DMS53 (cell line): ENCODE measurements around the gene GTF2H3.

Experiments used
- DNase-seq: peaks from one replicate; lab custom pipeline; 2025; lab: John Stamatoyannopoulos, UW

Gene GTF2H3

DNA sequence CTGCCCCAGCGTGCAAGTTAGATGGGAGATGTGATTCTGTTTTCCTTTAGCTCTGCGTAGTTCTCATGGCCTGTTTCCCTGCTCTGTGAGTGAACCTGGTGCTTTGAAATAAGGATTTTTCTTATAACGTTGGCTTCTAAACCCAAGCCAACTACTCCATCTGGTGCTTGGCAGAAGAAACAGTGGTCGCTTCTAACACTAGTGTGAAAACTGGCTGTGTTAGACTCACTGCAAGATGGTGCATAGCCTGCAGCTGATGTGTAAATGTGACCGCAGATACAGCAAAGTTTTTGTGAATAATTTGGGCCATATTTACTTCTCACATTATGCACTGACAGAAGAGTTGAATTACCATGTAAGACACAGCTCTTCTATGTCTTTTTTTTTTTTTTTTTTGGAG, 12.2 kb downstream of the GTF2H3 start:
- DNase-seq: no peak

DNA sequence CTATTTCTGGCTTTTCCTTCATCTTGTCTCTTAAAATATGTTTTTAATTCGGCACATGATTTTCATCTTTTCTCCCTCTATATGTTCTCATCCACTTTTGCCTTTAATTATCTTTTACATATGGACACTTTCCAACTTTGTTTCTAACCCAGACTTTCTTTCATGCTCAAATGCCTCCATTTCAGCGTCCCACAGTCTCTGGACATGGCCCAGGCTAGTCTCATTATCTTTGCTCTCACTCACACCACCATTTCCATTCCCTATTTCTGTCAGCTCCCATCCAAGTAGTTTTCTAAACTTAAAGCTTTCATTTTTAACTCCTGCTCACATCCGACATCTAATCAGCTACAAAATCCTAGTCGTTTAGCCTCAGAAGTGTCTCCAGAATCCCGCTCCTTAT, 14.8 kb downstream of the GTF2H3 start:
- no peak for DNase-seq

DNA sequence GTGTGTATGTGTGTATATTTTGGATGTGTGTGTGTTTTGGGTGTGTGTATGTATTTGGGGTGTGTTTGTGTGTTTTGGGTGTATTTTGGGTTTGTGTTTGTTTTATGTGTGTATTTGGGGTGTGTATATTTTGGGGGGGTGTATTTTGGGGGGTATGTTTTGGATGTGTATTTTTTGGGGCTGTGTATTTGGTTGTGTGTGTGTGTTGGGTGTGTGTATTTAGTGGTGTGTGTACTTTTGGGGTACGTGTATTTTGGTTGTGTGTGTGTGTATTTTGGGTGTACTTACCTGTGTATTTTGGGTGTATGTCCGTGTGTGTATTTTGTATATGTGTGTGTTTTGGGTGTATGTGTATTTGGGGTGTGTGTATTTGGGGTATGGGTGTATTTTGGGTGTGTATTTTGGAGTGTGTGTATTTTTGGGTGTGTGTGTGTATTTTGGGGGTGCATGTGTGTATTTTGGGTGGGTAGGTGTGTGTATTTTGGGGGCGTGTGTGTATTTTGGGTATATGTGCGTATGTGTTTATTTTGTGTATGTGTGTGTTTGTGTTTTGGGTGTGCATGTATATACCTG, 20.6 kb downstream of the GTF2H3 start:
- DNase-seq: no peak

DNA sequence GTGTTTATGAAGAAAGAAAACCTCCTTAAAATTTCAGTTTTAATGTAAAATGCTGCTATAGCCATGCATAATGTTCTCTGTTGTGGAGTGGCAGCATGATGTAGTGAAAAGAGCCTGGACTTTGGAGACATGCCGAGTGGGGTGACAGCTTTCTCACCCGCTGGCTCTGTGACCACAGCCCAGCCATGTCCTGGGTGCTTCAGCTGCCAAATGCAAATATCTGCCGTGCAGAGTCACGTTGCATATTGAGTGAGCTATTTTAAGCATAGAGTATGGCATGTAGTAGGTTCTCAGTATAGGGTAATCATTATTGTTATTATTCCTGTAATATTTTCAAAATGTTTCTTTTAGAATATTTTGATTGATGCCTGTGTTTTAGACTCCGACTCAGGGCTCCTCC, 21.8 kb downstream of the GTF2H3 start:
- DNase-seq: no peak

DNA sequence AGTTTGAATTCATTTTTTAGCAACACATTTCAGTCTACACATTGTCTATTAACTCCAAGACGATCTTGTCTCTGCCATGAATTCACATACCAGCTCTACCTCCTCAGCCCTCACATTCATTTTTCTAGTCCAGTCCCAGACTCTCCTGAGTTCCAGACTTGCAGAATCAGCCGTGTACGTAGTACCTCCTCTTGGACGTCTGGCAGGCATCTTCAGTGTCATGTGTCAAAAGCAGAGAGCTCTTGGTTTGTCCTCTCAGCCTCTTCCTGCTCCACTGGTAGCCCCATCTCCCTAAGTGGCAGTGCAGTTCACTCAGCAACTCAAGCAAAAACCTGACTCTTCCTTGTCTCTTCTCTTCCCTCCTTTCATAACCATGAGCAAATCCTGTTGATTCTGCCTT, 22.8 kb downstream of the GTF2H3 start:
- DNase-seq: no peak

DNA sequence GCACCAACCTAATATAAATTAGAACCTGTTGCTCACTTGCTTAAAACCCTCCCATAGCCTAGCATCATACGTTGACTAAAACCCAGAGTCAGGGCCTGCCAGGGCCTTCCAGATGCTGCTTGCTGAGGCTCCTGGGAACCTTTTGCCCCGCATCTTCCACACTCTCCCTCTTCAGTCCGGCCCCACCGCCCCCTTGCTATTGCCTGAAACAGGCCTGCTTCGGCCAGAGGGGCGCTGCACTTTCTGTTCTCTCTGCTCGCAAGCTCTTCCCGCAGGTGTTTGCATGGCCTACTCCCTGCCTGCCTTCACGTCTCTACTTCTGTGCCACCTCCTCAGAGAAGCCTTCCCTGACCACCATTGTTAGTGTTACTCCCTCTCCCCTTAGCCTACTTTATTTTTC, 23.6 kb downstream of the GTF2H3 start:
- DNase-seq: no peak

DNA sequence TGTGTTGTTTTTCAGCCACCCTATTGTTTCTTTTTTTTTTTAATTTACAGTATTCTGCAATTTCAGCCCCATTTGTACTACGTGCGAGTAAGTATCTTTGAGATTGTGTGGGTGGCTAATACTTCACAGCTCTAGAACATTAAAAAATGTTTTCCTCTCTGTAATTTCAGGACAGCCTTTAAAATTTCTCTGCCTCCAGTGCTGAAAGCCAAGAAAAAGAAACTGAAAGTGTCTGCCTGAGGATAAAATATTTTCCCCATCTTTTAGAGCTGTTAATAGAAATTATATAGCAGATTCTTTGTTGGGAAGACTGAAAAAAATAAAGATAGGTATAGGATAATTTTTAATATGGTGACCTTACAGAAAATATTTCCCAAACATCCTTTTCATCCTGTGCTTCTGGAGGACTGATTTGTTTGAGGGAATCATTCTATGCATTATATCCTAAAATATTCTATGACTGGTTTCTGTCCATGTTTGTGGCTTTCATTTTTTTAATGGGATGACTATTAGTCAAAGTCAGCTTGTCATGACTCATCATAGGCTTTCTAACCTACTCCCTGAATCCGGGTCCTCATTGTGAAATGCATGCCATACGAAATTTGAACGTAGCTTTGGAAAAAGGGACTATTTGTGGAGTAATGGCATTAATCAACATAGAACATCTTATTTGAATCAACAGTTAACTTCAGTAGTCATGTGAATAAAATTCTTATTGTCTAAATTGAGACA, 26.5 kb downstream of the GTF2H3 start:
- no peak for DNase-seq

DNA sequence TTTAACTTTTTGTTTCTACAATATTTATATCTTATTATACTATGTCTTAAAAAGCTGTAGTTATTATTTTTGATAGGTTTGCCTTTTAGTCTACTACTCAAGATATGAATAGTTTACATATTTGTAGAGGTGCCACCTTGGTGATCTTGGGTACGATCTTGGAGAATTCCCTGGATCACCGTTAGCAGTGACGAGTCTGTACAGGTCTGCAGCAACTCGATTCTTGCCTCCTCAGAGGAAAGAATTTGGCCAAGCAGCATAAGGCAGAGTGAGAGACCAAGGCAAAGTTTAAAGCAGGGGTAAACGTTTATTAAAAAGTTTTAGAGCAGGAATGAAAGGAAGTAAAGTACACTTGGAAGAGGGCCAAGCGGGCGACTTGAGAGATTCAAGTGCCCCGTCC, 34.1 kb downstream of the GTF2H3 start:
- DNase-seq: no peak

DNA sequence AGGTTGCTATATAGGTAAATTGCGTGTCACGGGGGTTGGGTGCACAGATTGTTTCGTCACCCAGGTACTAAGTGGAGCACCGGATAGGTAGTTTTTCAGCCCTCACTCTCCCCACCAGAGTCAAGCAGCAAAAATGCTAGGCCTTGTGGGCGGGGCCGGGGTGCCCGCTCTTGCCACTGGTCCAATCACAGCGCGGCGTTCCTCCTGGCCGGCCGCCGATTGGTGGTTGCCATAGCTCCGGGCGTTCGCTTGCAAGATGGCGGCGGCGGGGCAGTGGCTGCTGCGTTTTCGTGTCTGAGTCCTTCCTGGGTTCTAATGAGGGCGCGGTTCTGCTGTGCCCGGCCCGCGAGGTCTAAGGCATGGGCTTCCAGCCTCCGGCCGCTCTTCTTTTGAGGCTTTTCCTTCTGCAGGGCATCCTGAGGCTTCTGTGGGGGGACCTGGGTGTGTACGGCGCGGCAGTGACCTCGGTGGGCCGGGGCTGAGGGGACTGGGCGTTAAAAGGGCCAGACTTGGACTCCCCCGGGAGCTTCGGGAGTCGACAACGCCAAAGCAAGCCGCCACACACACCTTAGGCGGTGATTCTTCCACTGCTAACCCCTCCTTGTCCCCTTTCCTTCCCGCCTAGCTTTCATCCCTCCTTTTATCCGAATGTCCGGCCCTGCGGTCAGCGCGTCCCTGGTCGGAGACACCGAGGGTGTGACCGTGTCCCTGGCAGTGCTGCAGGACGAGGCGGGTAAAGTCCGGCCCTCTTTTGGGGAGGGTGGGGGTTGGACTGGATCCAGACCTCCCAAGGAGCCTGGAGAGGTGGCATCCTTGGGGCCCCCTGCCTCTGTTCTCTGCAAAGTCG, 37.5 kb downstream of the GTF2H3 start, which contains the start of gene TCTN2:
Gene TCTN2 (plus strand): TSS at position 232 of the 847 bp plus-strand sequence. CDS start 128 bp downstream, at position 360.
- DNase-seq: peak; percentile 96

DNA sequence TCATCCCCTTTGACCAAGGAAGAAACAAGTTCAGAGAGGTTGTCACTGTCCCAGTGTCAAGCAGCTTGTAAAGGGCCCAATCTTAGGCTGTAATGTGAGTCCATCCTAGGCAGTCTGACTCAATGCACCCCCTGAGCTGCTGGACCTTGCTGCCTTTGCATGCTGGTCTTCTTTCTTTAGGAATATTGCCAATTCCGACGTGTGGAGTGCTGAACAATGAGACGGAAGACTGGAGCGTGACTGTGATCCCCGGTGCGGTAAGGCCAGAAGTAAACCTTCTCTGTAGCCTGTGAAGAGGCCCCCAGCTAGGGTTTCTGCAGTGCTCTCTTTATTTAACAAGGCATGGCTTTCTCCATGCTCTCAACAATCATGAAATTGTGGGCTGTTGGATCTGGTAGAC, 38.2 kb downstream of the GTF2H3 start:
- DNase-seq: no peak

DNA sequence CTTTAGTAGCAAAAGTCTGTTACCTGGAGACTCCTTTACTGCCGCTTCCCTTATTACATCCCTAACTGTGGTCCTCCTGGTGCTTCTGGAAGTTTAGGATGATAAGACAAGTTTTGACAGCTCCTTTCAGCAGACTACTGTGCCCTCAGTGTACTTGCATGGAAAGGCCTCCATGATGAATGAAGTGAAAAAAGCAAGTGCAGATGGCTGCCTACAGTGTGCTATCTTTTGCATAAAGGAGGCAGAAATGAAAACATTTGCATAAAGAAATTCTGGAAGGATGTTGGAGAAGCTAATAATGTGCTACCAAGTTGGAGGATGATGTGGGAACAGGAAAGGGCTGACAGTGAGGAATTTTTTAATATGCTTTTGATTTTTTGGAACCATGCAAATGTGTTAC, 41.8 kb downstream of the GTF2H3 start:
- no peak for DNase-seq

DNA sequence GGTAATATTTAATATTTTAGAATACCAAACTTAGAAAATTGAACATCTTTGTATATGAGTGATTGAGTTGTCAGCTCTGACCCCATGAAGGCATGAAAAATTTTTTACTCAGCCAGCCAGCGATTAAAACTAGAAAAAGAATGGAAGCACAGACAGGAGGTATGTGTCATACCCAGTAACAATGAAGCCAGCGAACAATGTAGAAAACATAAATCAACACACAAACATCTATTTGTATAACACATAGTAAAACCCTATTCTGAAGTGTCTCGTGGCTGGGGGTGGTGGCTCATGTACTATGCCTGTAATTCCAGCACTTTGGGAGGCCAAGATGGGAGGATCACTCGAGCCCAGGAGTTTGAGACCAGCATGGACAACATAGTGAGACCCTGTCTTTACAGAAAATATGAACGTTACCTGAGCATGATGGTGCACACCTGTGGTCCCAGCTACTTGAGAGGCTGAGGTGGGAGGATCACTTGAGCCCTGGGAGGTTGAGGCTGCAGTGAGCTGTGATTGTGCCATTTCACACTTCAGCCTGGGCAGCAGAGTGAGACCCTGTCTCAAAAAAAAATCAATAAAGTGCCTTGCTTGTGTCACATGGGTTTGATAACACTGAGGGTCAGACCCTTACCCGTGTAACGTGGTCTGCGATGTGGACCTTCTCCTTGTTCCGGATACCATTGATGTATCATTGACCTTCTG, 43.1 kb downstream of the GTF2H3 start:
- no peak for DNase-seq

DNA sequence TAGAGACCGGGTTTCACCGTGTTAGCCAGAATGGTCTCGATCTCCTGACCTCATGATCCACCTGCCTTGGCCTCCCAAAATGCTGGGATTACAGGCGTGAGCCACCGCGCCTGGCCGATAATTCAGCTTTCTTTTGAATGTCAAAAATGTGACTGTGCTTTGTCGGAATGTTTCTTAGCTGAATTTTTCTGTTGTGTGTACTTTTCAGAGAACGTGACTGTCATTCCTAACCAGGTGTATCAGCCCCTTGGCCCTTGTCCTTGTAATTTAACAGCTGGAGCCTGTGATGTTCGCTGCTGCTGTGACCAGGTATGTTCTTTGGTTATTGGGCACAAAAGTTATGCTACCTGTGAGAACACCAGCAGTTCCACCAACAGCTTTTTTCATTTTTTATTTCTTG, 45.4 kb downstream of the GTF2H3 start:
- DNase-seq: no peak

DNA sequence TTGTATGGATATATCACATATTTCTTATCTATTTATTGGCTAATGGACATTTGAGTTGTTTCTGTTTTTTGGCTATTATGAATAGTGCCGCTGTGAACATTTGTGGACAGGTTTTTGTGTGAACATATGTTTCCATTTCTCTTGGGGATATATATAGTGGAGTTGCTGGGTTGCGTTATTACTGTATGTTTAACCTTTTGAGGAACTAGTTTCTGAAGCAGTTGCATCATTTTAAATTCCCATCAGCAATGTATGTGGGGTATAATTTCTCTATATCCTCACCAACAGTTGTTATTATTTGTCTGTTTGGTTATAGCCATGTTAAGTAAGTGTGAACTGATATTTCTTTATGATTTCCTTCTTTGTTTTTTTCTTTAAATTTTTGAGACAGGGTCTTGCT, 48.0 kb downstream of the GTF2H3 start:
- no peak for DNase-seq

DNA sequence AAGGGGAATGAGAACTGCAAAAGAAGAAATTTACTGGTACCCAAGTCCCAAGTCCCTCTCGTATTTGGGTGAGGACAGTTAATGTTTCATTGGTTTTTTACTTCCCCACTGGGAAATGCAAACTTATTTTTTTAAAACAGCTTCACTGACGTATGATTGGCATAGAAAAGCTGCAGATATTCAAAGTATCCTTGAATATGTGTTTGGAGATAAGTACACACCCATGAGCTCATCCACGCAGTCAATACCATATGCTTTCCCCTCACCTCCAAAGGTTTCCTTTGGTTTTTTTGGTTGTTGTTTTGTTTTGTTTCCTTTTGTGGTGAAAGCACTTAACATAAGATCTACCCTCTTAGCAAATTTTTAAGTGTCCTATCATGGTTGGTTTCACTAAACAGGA, 50.3 kb downstream of the GTF2H3 start:
- no peak for DNase-seq

DNA sequence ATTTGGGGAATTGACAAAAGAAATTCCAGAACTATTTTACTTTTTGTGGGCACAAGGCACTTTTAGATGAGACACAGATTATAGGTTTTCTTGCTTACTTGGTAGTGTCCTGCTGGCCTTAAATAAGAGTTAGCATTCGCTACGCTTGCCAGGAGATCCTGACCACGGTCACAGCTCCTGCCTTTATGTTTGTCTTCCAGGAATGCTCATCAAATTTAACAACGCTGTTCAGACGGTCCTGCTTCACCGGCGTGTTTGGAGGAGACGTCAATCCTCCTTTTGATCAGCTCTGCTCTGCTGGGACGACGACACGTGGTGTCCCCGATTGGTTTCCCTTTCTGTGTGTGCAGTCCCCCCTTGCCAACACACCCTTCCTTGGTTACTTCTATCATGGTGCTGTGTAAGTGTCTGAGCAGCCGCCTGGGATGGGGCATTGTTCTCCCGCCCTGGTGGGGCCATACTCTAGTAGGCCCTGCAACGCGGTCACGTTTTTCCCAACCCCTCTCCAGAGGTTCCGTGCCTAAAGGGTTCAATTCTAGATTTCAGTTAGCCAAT, 53.1 kb downstream of the GTF2H3 start:
- no peak for DNase-seq

DNA sequence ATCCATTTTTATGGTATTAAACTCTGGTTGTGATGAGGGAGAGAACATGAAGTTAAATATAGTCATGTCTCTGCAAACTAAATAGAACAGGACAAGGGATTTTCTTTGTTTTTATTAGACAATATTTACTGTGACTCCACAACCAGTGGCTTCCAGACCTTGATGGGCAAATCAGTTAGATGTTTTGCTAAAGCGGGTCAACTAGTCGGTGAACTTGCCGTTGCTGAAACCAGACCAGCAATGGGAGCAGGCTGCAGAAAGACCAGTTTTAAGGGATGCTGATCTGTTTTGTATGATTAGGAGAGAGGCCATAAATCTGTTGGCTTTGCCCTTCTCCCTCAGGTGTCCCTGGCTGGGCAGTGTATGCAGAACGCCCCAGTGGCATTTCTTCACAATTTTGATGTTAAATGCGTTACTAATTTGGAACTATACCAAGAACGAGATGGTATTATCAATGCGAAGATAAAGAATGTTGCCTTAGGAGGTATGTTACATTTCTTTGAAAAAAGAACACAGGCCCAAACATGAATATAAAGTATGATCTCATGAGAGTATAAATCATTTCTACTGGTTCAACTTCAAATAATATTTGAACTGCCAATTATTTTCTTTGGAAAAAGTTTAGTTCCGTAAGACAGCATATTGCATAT, 56.7 kb downstream of the GTF2H3 start:
- DNase-seq: no peak

DNA sequence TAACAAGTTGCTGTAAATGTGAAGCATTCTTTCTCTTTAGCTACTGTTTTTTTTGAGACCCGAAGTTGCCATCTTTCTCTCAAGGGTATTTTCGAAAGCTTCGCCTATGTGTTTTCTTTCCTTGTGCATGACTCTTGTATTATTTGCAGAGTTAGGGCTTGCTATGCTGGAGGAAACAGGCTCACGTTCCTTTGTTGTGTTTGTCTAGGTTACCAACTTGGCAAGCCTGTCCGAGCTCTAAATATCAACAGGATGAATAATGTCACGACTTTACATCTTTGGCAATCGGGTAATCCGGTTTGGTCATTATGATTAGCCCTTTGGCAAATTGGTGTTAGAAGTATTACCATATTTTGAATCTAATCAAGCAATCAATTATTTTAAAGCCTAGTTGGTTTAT, 62.6 kb downstream of the GTF2H3 start:
- DNase-seq: no peak

DNA sequence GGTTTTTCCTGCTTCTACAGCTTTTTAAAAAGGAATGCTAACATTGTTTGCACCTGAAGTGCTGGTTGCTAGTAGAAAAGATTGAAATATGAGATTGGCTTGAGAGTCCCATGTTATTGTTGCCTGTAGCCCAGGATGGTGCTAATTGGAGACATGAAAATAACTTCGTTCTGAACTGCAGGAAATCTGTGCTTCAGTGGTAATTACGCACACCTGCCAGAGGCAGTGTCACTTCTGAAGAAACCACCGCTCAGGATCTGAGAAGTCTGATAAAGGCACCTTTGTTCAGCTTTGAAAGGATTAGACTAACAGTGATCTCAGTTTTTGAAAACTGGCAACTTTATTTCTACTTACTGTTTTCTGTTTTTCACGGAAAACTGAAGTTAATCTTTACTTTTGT, 63.0 kb downstream of the GTF2H3 start:
- DNase-seq: no peak

DNA sequence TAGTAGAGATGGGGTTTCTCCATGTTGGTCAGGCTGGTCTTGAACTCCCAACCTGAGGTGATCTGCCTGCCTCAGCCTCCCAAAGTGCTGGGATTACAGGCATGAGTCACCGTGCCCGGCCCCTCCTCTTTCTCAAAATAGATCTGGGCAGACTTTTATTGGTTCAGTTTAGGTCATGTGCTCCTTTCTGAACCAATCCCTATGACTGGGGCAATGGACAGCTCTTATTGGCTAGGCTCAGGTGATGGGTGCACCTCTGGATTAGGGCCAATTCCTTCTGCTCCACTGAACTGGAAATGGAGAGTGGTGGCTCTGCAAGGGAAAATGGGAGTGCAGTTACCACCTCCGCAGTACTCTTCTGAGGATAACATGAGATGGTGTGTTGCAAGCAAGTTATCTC, 72.3 kb downstream of the GTF2H3 start:
- DNase-seq: peak; percentile 49

DNA sequence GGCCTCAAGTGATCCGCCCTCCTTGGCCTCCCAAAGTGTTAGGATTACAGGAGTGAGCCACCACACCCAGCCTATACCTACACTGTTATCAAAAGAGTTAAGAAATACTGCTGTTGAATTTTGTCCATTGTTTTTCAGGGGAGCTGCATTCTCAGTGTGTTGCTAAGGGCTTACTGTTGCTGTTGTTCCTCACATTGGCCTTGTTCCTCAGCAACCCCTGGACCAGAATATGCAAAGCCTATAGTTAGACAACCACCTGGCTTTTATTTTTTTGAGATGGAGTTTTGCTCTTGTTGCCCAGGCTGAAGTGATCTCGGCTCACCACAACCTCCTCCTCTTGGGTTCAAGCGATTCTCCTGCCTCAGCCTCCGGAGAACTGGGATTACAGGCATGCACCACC, 73.8 kb downstream of the GTF2H3 start:
- peak; percentile 15 for DNase-seq
